ENCODE data around the gene REXO5.

GRCh38 chr16:20887207-20887606 is 80.9 kb downstream of the REXO5 start:
- TF ChIP-seq, protein P1, sequence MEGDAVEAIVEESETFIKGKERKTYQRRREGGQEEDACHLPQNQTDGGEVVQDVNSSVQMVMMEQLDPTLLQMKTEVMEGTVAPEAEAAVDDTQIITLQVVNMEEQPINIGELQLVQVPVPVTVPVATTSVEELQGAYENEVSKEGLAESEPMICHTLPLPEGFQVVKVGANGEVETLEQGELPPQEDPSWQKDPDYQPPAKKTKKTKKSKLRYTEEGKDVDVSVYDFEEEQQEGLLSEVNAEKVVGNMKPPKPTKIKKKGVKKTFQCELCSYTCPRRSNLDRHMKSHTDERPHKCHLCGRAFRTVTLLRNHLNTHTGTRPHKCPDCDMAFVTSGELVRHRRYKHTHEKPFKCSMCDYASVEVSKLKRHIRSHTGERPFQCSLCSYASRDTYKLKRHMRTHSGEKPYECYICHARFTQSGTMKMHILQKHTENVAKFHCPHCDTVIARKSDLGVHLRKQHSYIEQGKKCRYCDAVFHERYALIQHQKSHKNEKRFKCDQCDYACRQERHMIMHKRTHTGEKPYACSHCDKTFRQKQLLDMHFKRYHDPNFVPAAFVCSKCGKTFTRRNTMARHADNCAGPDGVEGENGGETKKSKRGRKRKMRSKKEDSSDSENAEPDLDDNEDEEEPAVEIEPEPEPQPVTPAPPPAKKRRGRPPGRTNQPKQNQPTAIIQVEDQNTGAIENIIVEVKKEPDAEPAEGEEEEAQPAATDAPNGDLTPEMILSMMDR (IDR thresholded peaks at IDR 0.05; ENCODE audit: low read depth, low read length, poor library complexity, severe bottlenecking): no peak
- TF ChIP-seq EZH2phosphoT487 (IDR thresholded peaks at IDR 0.05; ENCODE audit: borderline replicate concordance, low read length): no peak
